ENCODE results near the gene ATP8A2. TPM values are rescaled to one million over a fixed set of nuclear protein-coding genes. Genes with fewer than 3 reads are reported as not detected.
"Not testable (repeated sequence)": the region's sequence is repeated elsewhere in the genome, so short reads cannot be mapped to it uniquely, and the experiment has no call there.

The ATP8A2 gene
- total RNA-seq, 6 donors from 2014 or later, result 0.55 to 1.5 (median 0.87) TPM

DNA sequence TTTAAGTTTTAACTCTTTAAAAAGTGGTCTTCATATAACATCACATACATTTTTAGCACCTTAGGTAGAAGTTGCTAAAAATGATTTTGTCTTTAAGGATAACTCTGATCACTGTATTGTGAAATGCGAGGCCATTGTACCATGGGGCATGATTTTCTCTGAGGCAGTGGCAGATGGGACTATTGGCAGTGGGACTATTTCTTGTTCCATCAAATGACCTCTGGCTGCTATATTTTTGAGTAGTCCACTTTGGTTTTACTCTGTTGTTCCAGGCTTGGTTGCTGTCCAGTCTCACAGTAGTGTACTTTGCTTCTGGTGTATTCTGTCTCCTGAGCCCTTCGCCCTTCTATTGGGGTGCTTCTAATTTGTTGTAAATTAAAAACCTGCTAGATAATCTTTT lies 156.5 kb downstream of the ATP8A2 start:
- WGBS, 2 donors, result 87 to 98% methylated on average over 2 of the region's 2 CpGs
- Histone ChIP-seq H3K4me3 (no peak overlapping the region), H3K4me1 (no peaks in the 10 kb centered on the region), H3K9me3 (peaks cover 0 to 8% (median 4%) of the 10 kb centered on the region in 4 donors), H3K27ac (no peak overlapping the region), H3K36me3 (no peaks in the 10 kb centered on the region), H3K27me3 (no peaks in the 10 kb centered on the region)
- DNase-seq (no peak), ATAC-seq (ENCODE audit: low FRiP score in 2 of 2) (no peak)
- TF ChIP-seq POLR2AphosphoS5 (IDR thresholded peaks at IDR 0.05) (no peak), POLR2A (IDR thresholded peaks at IDR 0.05) (no peak), EP300 (IDR thresholded peaks at IDR 0.05) (no peak)
- TF ChIP-seq, protein P1, sequence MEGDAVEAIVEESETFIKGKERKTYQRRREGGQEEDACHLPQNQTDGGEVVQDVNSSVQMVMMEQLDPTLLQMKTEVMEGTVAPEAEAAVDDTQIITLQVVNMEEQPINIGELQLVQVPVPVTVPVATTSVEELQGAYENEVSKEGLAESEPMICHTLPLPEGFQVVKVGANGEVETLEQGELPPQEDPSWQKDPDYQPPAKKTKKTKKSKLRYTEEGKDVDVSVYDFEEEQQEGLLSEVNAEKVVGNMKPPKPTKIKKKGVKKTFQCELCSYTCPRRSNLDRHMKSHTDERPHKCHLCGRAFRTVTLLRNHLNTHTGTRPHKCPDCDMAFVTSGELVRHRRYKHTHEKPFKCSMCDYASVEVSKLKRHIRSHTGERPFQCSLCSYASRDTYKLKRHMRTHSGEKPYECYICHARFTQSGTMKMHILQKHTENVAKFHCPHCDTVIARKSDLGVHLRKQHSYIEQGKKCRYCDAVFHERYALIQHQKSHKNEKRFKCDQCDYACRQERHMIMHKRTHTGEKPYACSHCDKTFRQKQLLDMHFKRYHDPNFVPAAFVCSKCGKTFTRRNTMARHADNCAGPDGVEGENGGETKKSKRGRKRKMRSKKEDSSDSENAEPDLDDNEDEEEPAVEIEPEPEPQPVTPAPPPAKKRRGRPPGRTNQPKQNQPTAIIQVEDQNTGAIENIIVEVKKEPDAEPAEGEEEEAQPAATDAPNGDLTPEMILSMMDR (IDR thresholded peaks at IDR 0.05), result no peak

DNA sequence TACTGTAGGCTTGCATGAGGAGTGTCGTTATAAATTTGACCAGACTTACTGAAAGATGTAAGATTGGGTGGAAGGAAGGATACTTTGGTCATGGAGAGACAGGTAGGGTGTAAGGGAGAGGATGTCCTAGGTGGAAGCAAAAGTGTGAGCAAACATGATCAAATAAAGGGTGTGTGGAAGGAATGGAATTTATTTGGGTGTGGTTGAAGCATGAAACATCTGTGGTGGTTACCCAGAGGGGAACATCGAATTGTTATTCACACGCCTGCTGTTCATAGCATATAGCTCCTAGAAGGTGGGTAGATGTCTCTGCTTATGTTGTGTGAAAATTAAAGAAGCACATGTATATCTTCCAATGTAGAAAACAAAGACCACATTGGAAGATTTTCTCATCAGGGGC lies 157.7 kb downstream of the ATP8A2 start:
- DNase-seq (no peak), ATAC-seq (ENCODE audit: low FRiP score in 2 of 2) (no peak)
- Histone ChIP-seq H3K36me3 (no peaks in the 10 kb centered on the region), H3K27ac (no peak overlapping the region), H3K4me3 (no peak overlapping the region), H3K4me1 (no peaks in the 10 kb centered on the region), H3K9me3 (peaks cover 0 to 8% (median 3%) of the 10 kb centered on the region in 4 donors), H3K27me3 (no peaks in the 10 kb centered on the region)
- 86 to 96% methylated on average over 3 of the region's 3 CpGs for WGBS, 2 donors
- no peak for TF ChIP-seq EP300 (IDR thresholded peaks at IDR 0.05)
- TF ChIP-seq POLR2AphosphoS5 (IDR thresholded peaks at IDR 0.05), result no peak
- TF ChIP-seq POLR2A (IDR thresholded peaks at IDR 0.05), result no peak
- TF ChIP-seq, protein P1 (IDR thresholded peaks at IDR 0.05), result no peak

DNA sequence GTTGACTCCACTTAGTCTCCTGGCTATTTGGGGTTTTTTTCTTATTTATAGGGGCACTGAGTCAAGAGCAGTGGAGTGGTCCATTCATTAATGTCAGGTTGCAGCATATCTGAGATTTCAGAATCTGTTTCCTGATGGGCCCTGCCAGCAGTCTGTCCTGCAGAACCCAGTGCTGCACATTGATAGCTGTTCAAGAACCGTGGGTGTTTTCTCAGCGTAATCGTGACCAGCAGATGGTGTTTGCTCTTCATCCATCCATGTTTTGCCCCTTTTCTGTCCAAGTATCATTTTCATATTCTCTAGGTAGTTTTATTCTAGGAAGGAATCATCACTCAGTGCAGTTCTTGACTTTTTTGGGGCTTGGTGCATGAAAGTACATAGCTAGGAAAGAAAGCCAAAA lies 166.5 kb downstream of the ATP8A2 start:
- 57 to 67% methylated on average over 3 of the region's 3 CpGs for WGBS, 2 donors

DNA sequence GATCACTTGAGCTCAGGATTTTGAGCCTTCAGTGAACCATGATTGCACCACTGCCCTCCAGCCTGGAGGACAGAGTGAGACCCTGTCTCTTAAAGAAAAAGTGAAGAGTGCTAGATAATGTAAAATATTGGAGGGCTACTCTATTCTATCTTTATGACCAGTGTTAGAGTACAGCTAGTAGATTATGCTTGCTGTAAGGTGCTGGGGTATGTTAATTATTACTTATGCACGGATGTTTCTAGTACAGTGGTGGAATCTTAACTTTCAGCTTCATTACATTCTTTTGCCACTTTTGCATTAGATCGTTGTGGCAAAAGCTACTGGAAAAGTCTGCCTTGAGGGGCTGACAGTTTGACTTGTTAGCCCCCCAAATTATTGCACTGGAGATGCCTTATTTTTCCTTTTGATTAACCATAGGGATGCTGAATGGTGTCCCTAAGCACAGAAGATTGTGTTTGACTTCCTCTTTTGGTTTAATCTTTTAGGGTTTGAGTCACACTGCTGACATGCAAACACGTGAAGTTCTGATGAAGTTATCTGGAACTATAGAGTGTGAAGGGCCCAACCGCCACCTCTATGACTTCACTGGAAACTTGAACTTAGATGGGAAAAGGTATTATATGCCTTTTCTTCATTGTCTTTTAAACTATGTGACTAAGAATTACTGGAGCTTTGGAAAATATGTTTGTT lies 169.8 kb downstream of the ATP8A2 start:
- 67 to 74% methylated on average over 4 of the region's 4 CpGs for WGBS, 2 donors
- H3K27ac ChIP-seq, result no peak overlapping the region

More for the DNA sequence above, 166.5 kb downstream of the ATP8A2 start:
- no peaks in the 10 kb centered on the region for H3K36me3 ChIP-seq
- ATAC-seq (ENCODE audit: low FRiP score in 2 of 2), result no peak
- H3K27me3 ChIP-seq, result no peaks in the 10 kb centered on the region
- TF ChIP-seq, protein P1 (IDR thresholded peaks at IDR 0.05), result no peak
- TF ChIP-seq POLR2AphosphoS5 (IDR thresholded peaks at IDR 0.05) (no peak), EP300 (IDR thresholded peaks at IDR 0.05) (no peak), POLR2A (IDR thresholded peaks at IDR 0.05) (no peak)
- H3K9me3 ChIP-seq, result no peaks in the 10 kb centered on the region
- H3K27ac ChIP-seq, result no peak overlapping the region
- H3K4me1 ChIP-seq, result no peaks in the 10 kb centered on the region
- no peak overlapping the region for H3K4me3 ChIP-seq
- no peak for DNase-seq

DNA sequence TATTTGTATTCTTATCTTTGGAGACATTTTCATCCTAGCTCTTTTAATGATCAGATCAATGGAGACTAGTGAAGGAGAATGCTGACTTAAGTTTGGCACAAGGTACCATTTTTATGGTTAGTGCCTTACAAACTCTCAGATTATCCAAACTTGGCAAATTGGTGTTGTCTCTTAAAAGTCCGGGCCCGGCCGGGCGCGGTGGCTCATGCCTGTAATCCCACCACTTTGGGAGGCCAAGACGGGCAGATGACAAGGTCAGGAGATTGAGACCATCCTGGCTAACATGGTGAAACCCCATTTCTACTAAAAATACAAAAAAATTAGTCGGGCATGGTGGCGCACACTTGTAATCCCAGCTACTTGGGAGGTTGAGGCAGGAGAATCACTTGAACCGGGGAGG lies 177.2 kb downstream of the ATP8A2 start:
- not testable (repeated sequence) for H3K4me1 ChIP-seq; H3K27ac ChIP-seq; H3K27me3 ChIP-seq; H3K4me3 ChIP-seq; H3K9me3 ChIP-seq; ATAC-seq (ENCODE audit: low FRiP score in 2 of 2); H3K36me3 ChIP-seq
- peak in 1 of 2 donors; percentile 69 for DNase-seq
- WGBS, 2 donors, result 84 to 94% methylated on average over 9 of the region's 9 CpGs

More for the DNA sequence above, 169.8 kb downstream of the ATP8A2 start:
- Histone ChIP-seq H3K4me1 (no peaks in the 10 kb centered on the region), H3K4me3 (no peak overlapping the region), H3K27me3 (no peaks in the 10 kb centered on the region), H3K9me3 (no peaks in the 10 kb centered on the region), H3K36me3 (no peaks in the 10 kb centered on the region)
- TF ChIP-seq POLR2A (IDR thresholded peaks at IDR 0.05), result no peak
- TF ChIP-seq EP300 (IDR thresholded peaks at IDR 0.05), result no peak
- TF ChIP-seq POLR2AphosphoS5 (IDR thresholded peaks at IDR 0.05), result no peak
- TF ChIP-seq, protein P1 (IDR thresholded peaks at IDR 0.05), result no peak
- ATAC-seq (ENCODE audit: low FRiP score in 2 of 2) (no peak), DNase-seq (no peak)

Measured in upper lobe of left lung (tissue), 6 donors.